HUES48 (cell line): Measurements from ENCODE around the gene TMEM81.

Experiments
- H3K27ac ChIP-seq: one replicate; pipeline ENCODE4 v1.7.0; 2013; ENCODE audit warnings: low read depth, low read length, inconsistent platforms
- H3K27me3 ChIP-seq: 2 replicates; pipeline ENCODE4 v1.6.1; 2013; ENCODE audit warnings: mild to moderate bottlenecking, low read length; ENCODE audit not compliant: control insufficient read depth, insufficient read depth
- H3K36me3 ChIP-seq: 2 replicates; pipeline ENCODE4 v1.6.1; 2013; ENCODE audit warnings: low read length; ENCODE audit not compliant: control insufficient read depth, insufficient read depth
- H3K4me1 ChIP-seq: 2 replicates; pipeline ENCODE4 v1.6.1; 2013; ENCODE audit warnings: mild to moderate bottlenecking, low read length; ENCODE audit not compliant: control insufficient read depth, insufficient read depth
- H3K4me3 ChIP-seq: 2 replicates; pipeline ENCODE4 v1.5.1; 2013; ENCODE audit warnings: mild to moderate bottlenecking, low read depth, low read length
- H3K9ac ChIP-seq: 2 replicates; pipeline ENCODE4 v1.6.1; 2013; ENCODE audit warnings: mild to moderate bottlenecking, low read depth, low read length, moderate library complexity
- H3K9me3 ChIP-seq: 2 replicates; pipeline ENCODE4 v1.6.1; 2013; ENCODE audit warnings: low read length; ENCODE audit not compliant: control insufficient read depth, insufficient read depth

Gene TMEM81

DNA sequence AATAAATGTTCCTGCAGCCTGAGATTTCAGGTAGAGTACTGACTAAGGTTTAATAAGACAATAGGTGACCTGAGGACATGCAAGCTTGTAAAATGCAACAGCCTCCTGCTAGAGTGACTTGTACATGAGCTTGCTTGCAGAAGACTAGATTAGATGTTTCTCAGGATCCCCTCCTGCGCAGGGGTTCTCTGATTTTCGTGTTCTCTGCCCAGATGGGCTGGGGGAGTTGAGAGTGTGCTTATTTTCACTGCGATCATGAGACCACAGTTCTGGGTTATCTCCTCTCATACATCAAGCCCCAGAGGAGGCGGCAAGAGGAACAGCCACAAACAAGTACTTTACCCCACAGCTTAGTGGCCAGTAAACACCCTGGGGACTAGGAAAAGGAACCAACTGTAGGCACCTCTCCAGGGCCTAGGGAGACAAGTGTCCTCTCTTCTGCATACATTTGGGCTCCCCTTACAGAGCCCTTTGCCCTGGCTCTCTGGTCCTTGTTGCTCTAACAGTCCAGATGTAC, 8.0 kb downstream of the TMEM81 start:
- Histone ChIP-seq H3K27me3 (no peaks in the 10 kb centered on the region), H3K9ac (no peak overlapping the region), H3K27ac (no peak overlapping the region), H3K9me3 (no peaks in the 10 kb centered on the region), H3K4me1 (no peaks in the 10 kb centered on the region), H3K4me3 (no peak overlapping the region), H3K36me3 (no peaks in the 10 kb centered on the region)

DNA sequence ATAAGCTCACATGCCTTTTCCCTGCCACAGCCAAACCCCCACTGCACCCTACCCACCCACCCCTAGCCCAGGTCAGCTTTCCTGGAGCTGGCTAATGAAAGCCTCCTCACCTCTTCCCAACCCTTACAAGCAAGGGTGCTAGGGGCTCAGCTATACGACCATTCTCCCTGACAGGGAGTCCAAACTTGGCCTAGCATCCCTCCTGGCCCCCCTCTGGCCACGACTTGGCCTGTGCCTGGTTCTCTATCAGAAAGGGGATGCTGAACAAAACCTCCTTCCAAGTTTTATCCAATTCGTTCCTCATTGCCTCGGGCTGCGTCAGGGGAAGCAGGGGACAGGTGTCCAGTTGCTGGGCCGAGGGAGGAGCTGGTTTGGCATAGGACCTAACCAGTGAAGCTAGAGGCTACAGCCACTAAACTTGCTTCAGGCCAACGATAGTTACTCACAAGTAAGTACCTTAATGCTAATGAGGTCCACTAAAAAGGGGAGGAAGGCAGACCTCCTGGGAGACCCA, 8.6 kb downstream of the TMEM81 start:
- H3K9me3 ChIP-seq = no peaks in the 10 kb centered on the region
- no peak overlapping the region for H3K9ac ChIP-seq
- H3K4me1 ChIP-seq = no peaks in the 10 kb centered on the region
- H3K27ac ChIP-seq = no peak overlapping the region
- no peak overlapping the region for H3K4me3 ChIP-seq
- no peaks in the 10 kb centered on the region for H3K36me3 ChIP-seq
- no peaks in the 10 kb centered on the region for H3K27me3 ChIP-seq

- no peak overlapping the region for H3K4me3 ChIP-seq
These were observed 9.7 kb downstream of the TMEM81 start for GRCh38 chr1:205074513-205074912.

GRCh38 chr1:205074084-205074483, 10.2 kb downstream of the TMEM81 start:
- Histone ChIP-seq H3K9ac (no peak overlapping the region), H3K27me3 (no peaks in the 10 kb centered on the region), H3K4me1 (no peaks in the 10 kb centered on the region), H3K4me3 (no peak overlapping the region), H3K36me3 (no peaks in the 10 kb centered on the region), H3K27ac (no peak overlapping the region), H3K9me3 (no peaks in the 10 kb centered on the region)

More at GRCh38 chr1:205074513-205074912, 9.7 kb downstream of the TMEM81 start:
- H3K27ac ChIP-seq = no peak overlapping the region
- no peaks in the 10 kb centered on the region for H3K36me3 ChIP-seq
- H3K27me3 ChIP-seq = no peaks in the 10 kb centered on the region
- H3K9ac ChIP-seq = no peak overlapping the region
- H3K4me1 ChIP-seq = no peaks in the 10 kb centered on the region
- H3K9me3 ChIP-seq = no peaks in the 10 kb centered on the region

DNA sequence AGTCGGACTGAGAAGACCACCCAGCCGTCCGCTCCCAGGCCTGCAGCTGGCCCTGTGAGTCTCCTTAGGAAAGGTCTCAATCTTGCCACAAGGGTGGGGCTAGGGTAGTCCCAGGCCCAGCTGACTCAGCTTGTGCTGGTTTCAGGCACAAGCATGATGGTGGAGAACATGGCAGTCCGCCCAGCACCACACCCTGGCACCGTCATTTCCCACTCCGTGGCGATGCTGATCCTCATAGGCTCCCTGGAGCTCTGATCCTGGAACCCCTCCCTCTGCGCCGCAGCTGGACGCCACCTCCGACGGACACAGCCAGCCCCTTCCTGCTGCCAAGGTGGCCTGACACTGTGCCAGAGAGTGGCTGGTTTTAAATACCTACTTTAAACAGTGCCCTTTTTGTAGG, 10.7 kb downstream of the TMEM81 start:
- Histone ChIP-seq H3K36me3 (no peaks in the 10 kb centered on the region), H3K27me3 (no peaks in the 10 kb centered on the region), H3K4me3 (no peak overlapping the region), H3K4me1 (no peaks in the 10 kb centered on the region), H3K27ac (no peak overlapping the region), H3K9ac (no peak overlapping the region), H3K9me3 (no peaks in the 10 kb centered on the region)

DNA sequence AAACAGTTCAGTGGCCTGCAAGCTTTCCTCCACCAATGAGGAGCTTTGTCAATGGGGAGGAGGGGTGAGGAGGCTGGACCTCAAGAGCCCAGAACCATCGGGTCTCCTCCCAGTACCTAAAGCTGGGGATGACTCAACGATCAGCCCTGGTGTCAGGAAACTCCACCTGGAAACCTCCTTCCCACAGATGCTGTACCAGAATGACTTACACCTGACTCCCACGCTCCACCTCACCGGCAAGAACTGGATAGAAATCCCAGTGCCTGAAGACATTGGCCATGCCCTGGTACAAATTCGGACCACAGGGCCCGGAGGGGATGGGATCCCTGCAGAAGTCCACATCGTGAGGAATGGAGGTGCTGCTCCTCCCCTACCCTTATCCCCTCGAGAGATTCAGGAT, 11.4 kb downstream of the TMEM81 start:
- Histone ChIP-seq H3K4me3 (no peak overlapping the region), H3K9me3 (no peaks in the 10 kb centered on the region), H3K36me3 (no peaks in the 10 kb centered on the region), H3K27me3 (no peaks in the 10 kb centered on the region), H3K4me1 (no peaks in the 10 kb centered on the region), H3K27ac (no peak overlapping the region), H3K9ac (no peak overlapping the region)

- no peaks in the 10 kb centered on the region for H3K27me3 ChIP-seq
- H3K9me3 ChIP-seq = no peaks in the 10 kb centered on the region
- H3K4me1 ChIP-seq = no peaks in the 10 kb centered on the region
- H3K36me3 ChIP-seq = no peaks in the 10 kb centered on the region
- no peak overlapping the region for H3K9ac ChIP-seq
- no peak overlapping the region for H3K27ac ChIP-seq
- H3K4me3 ChIP-seq = no peak overlapping the region
These were observed 12.0 kb downstream of the TMEM81 start for GRCh38 chr1:205072286-205072685.

GRCh38 chr1:205071801-205072200, 12.5 kb downstream of the TMEM81 start:
- no peak overlapping the region for H3K4me3 ChIP-seq
- no peaks in the 10 kb centered on the region for H3K27me3 ChIP-seq
- no peak overlapping the region for H3K9ac ChIP-seq
- H3K27ac ChIP-seq = no peak overlapping the region
- H3K36me3 ChIP-seq = no peaks in the 10 kb centered on the region
- no peaks in the 10 kb centered on the region for H3K4me1 ChIP-seq
- H3K9me3 ChIP-seq = no peaks in the 10 kb centered on the region

- Histone ChIP-seq H3K9ac (no peak overlapping the region), H3K4me3 (no peak overlapping the region), H3K27ac (no peak overlapping the region), H3K27me3 (no peaks in the 10 kb centered on the region), H3K36me3 (no peaks in the 10 kb centered on the region), H3K9me3 (no peaks in the 10 kb centered on the region), H3K4me1 (no peaks in the 10 kb centered on the region)
These were observed 13.2 kb downstream of the TMEM81 start for GRCh38 chr1:205071028-205071409.

DNA sequence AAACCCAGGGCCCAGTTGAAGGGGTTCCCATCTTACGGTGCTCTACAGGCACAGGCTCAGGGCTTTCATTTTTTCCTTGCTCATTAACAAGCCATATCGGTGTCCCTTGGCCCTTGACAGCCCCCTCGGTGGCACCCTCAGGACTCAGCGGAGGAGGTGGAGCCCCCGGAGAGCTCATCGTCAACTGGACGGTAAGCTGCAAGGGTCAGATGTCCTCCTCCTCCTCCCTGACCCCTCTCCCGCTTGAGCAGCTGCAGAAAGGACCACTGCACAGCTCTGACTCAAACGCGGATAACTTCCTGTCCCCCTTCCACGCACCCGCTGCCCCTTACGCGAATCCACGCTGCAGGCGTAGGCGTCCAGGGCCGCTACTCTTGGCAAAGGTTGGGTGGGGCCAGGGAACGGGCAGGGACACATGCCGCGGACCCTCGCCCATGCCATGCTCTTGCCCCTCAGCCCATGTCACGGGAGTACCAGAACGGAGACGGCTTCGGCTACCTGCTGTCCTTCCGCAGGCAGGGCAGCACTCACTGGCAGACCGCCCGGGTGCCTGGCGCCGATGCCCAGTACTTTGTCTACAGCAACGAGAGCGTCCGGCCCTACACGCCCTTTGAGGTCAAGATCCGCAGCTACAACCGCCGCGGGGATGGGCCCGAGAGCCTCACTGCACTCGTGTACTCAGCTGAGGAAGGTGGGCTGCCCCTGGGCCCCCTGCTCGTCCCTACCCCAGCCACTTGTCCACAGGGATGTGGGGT, 14.7 kb downstream of the TMEM81 start:
- no peaks in the 10 kb centered on the region for H3K36me3 ChIP-seq
- no peak overlapping the region for H3K4me3 ChIP-seq
- no peak overlapping the region for H3K9ac ChIP-seq
- H3K9me3 ChIP-seq = no peaks in the 10 kb centered on the region
- no peaks in the 10 kb centered on the region for H3K4me1 ChIP-seq
- H3K27me3 ChIP-seq = no peaks in the 10 kb centered on the region
- no peak overlapping the region for H3K27ac ChIP-seq

DNA sequence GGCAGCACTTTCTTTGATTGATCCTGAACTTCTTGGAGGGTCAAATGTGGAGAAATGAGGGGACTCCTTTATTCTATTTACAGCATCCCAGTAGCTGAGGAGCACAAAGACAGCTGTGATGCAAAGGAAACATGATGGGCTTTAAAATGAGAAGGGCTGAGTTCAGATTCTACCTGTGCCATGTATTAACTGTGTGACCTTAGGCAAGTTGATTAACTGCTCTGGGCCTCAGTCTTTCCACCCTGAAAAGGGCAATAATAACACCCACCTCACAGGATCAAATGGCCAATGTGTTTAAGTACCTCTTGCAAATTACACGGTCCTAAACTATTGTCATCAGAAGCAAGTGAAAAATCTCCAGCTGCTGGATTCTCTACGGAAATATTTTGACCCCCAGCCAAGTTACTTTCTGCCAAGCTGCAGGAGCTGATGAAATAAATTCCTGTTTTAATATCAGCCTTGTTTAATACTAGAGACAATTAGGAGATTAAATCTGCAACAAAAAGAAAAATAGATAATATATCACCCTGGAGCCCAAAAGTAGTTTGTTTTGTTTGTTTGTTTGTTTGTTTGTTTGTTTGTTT, 15.7 kb downstream of the TMEM81 start:
- no peaks in the 10 kb centered on the region for H3K4me1 ChIP-seq
- H3K9me3 ChIP-seq = no peaks in the 10 kb centered on the region
- no peaks in the 10 kb centered on the region for H3K27me3 ChIP-seq
- no peaks in the 10 kb centered on the region for H3K36me3 ChIP-seq
- H3K9ac ChIP-seq = no peak overlapping the region
- H3K27ac ChIP-seq = no peak overlapping the region
- no peak overlapping the region for H3K4me3 ChIP-seq
